Left ventricle myocardium superior (tissue), 1 donor: Measurements from ENCODE around the gene CCDC146. TPM values are rescaled to one million over a fixed set of nuclear protein-coding genes. Genes with fewer than 3 reads are reported as not detected.

Source experiments
- ATAC-seq: fragments of 200-7000 bp; cut with Tn5 transposase; one replicate; pipeline ENCODE4 v1.9.1; 2020; ENCODE audit warnings: mild to moderate bottlenecking, moderate library complexity
- DNase-seq: peaks from one replicate; pipeline ENCODE4 v3.0.0-alpha.2; 2020
- intact Hi-C: fragments of 100-400 bp; cut with micrococcal nuclease; formaldehyde crosslinking; loops from one replicate; pipeline ENCODE4 v1.11.0; 2022
- total RNA-seq: library from RNA; stranded (reverse); fragmentation: NEBNext Ultra II Directional; extraction: Animal tissue kit (Norgen Biotek cat#: 25700); gene quantifications from one replicate; pipeline ENCODE4 v1.2.1, GENCODE V29; 2021
- donor health status: DM: no; HTN: yes; CAD: no; lungs with severe emphysema.

The CCDC146 gene
- total RNA-seq, 1 donor from 2014 or later: 11.0 TPM

DNA sequence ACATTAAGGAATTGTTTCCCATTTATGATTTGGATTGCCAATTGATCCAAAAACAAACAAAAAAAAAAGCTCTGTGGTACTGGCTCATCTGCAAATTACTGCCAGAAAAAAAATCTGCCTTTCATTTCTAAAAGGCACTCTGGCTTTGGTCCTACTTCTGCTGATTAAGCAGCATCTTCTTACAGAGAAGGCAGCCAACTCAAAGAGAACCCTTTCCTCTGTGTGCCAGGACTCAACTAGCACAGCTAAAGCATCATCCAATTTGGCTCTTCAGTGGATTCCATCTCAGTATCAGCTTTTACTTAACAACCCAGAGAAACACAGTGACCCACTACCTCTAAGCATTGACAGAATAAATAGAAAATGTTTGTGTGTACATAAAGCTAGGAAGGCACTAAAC lies 213.2 kb downstream of the CCDC146 start:
- no peak for ATAC-seq
- DNase-seq: no peak
- intact Hi-C loops: no loop called here

GRCh38 chr7:77337456-77337990 lies 215.1 kb downstream of the CCDC146 start:
- ATAC-seq (no peak), DNase-seq (no peak)
- intact Hi-C loops: no loop called here

GRCh38 chr7:77338260-77338659 lies 215.8 kb downstream of the CCDC146 start:
- DNase-seq (no peak), ATAC-seq (no peak)
- intact Hi-C loops: no loop called here

DNA sequence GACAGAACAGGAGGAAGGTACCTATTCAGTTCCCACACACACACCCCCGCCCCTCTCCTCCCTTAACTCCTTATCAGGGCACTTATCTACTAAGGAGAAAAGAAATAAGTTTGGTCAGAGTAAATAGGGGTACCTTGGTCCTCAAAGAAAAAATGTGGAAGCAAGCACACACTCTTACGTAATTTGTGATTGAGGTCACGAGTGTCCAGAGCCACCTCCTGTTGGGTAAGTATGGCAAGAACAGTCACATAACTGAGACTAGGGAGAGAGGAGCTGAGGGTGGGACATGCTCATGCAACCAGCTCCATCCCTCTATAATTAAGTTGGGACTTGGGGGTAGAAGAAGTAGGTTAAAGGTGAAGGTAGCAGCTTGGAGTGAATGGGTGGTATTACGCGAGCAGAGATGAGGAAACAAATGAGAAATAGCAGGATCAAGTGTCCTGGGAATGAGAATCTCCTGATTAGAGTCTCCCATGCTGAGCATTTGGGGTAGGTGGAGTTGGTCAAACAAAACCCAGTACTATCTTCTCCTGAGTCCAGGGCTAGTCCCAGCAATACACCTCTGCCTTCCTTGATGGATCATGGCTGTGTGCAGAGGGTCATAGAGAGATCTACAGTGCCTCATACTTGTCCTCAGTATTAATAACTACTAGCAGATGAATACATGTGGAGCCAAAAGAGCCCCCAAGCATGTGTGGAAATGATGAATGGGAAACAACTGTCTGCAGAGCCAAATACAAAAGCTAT lies 216.6 kb downstream of the CCDC146 start:
- ATAC-seq (no peak), DNase-seq (no peak)
- intact Hi-C loops: no loop called here

DNA sequence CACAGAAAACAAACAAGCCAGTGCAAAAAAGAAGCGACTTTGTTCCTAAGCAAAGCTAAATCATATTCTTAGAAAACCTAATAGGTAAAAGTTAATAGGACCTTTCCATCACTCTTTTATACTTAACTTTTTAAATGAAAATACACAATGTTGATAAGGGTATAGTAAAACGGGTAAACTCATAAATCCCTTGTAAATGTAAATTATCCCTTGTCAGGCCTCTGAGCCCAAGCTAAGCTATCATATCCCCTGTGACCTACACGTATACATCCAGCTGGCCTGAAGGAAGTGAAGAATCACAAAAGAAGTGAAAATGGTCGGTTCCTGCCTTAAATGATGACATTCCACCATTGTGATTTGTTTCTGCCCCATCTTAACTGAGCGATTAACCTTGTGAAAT lies 217.3 kb downstream of the CCDC146 start:
- no peak for DNase-seq
- ATAC-seq: no peak
- intact Hi-C loops: no loop called here

Other genes starting within 250 kb of the CCDC146 start
- gene SPDYE17, start 90.3 kb upstream of the CCDC146 start, total RNA-seq: not detected
- gene SPDYE18, start 60.1 kb upstream of the CCDC146 start, total RNA-seq: 0.40 TPM
- 11.9 TPM for gene FGL2, start 77.2 kb downstream of the CCDC146 start, total RNA-seq